Keratinocyte (primary cell): ENCODE measurements around the gene RGMA.
A peak's percentile ranks its signal among the peaks of the same experiment; 100 is the strongest.

ENCODE experiments used
- CTCF ChIP-seq, 3 experiments: IDR thresholded peaks in 1 of 3; conservative IDR thresholded peaks in 1 of 3; optimal IDR thresholded peaks in 1 of 3; 2 replicates in 2 of 3; 3 replicates in 1 of 3; pipeline versions ENCODE3 to v1.5.1; 2011; ENCODE audit warnings: low read length in 3 of 3, mild to moderate bottlenecking in 3 of 3, moderate library complexity in 2 of 3, control low read depth in 1 of 3, inconsistent platforms in 1 of 3; ENCODE audit not compliant: insufficient read depth in 2 of 3; ENCODE audit errors: extremely low read depth in 1 of 3
- EZH2 ChIP-seq: IDR thresholded peaks from one replicate; pipeline ENCODE4 v1.6.1; 2012; ENCODE audit warnings: inconsistent platforms, mild to moderate bottlenecking, low read length, moderate library complexity

GRCh38 chr15:93030430-93031102, 58.4 kb downstream of the RGMA start:
- peak; percentile 78 to 92 (median 91) for TF ChIP-seq CTCF (optimal IDR thresholded peaks at IDR 0.05 in 1 of 3, IDR thresholded peaks at IDR 0.05 in 1 of 3, conservative IDR thresholded peaks at IDR 0.05 in 1 of 3; ENCODE audit: extremely low read depth in 1 of 3, insufficient read depth in 2 of 3, low read length in 3 of 3)
- TF ChIP-seq EZH2, result no peak
